BLaER1 (cell line): Measurements from ENCODE around the gene IL1RAPL1.

Experiments used
- H3K27ac ChIP-seq: shearing (Covaris generic); formaldehyde crosslinking; 2 replicates; pipeline ENCODE4 v1.8.1; 2022
- H3K27me3 ChIP-seq: shearing (Covaris generic); formaldehyde crosslinking; 2 replicates; pipeline ENCODE4 v1.8.1; 2022
- H3K36me3 ChIP-seq: shearing (Covaris generic); formaldehyde crosslinking; 2 replicates; pipeline ENCODE4 v1.8.1; 2022
- H3K4me1 ChIP-seq: shearing (Covaris generic); formaldehyde crosslinking; 2 replicates; pipeline ENCODE4 v1.8.1; 2022
- H3K4me2 ChIP-seq: shearing (Covaris generic); formaldehyde crosslinking; 2 replicates; pipeline ENCODE4 v1.8.1; 2022
- H3K4me3 ChIP-seq: shearing (Covaris generic); formaldehyde crosslinking; 2 replicates; pipeline ENCODE4 v1.8.1; 2022
- H3K9ac ChIP-seq: shearing (Covaris generic); formaldehyde crosslinking; 2 replicates; pipeline ENCODE4 v1.8.1; 2022
- H3K9me3 ChIP-seq: shearing (Covaris generic); formaldehyde crosslinking; 2 replicates; pipeline ENCODE4 v1.8.1; 2022
- H4K20me1 ChIP-seq: shearing (Covaris generic); formaldehyde crosslinking; 2 replicates; pipeline ENCODE4 v1.8.1; 2022
- Cebpa-rat ChIP-seq: shearing (Covaris generic); IDR thresholded peaks from 2 replicates; pipeline ENCODE4 v1.8.1; 2022

IL1RAPL1 gene

GRCh38 chrX:29545878-29546277, 958.6 kb downstream of the IL1RAPL1 start:
- Histone ChIP-seq H4K20me1 (no peaks in the 10 kb centered on the region), H3K36me3 (no peaks in the 10 kb centered on the region), H3K27ac (no peak overlapping the region), H3K27me3 (no peaks in the 10 kb centered on the region), H3K4me2 (no peak overlapping the region), H3K4me3 (no peak overlapping the region), H3K4me1 (no peaks in the 10 kb centered on the region), H3K9ac (no peak overlapping the region), H3K9me3 (no peaks in the 10 kb centered on the region)
- no peak for TF ChIP-seq Cebpa-rat

GRCh38 chrX:29547877-29548276, 960.6 kb downstream of the IL1RAPL1 start:
- H3K4me2 ChIP-seq: no peak overlapping the region
- H3K4me1 ChIP-seq: no peaks in the 10 kb centered on the region
- no peak overlapping the region for H3K4me3 ChIP-seq
- H3K27ac ChIP-seq: no peak overlapping the region
- no peak for TF ChIP-seq Cebpa-rat
- H4K20me1 ChIP-seq: no peaks in the 10 kb centered on the region
- H3K9ac ChIP-seq: no peak overlapping the region
- no peaks in the 10 kb centered on the region for H3K36me3 ChIP-seq
- H3K27me3 ChIP-seq: no peaks in the 10 kb centered on the region
- no peaks in the 10 kb centered on the region for H3K9me3 ChIP-seq

- TF ChIP-seq Cebpa-rat: no peak
- H3K27me3 ChIP-seq: no peaks in the 10 kb centered on the region
- H3K27ac ChIP-seq: no peak overlapping the region
- H3K4me1 ChIP-seq: no peaks in the 10 kb centered on the region
- H3K9me3 ChIP-seq: no peaks in the 10 kb centered on the region
- no peaks in the 10 kb centered on the region for H3K36me3 ChIP-seq
- H3K9ac ChIP-seq: no peak overlapping the region
- no peak overlapping the region for H3K4me3 ChIP-seq
- no peaks in the 10 kb centered on the region for H4K20me1 ChIP-seq
- H3K4me2 ChIP-seq: no peak overlapping the region
Measured at GRCh38 chrX:29553542-29553941, 966.3 kb downstream of the IL1RAPL1 start.

GRCh38 chrX:29555465-29556091, 968.3 kb downstream of the IL1RAPL1 start:
- H3K36me3 ChIP-seq: no peaks in the 10 kb centered on the region
- H3K9ac ChIP-seq: no peak overlapping the region
- no peak for TF ChIP-seq Cebpa-rat
- no peaks in the 10 kb centered on the region for H3K4me1 ChIP-seq
- no peaks in the 10 kb centered on the region for H4K20me1 ChIP-seq
- no peaks in the 10 kb centered on the region for H3K27me3 ChIP-seq
- no peak overlapping the region for H3K4me3 ChIP-seq
- no peak overlapping the region for H3K27ac ChIP-seq
- H3K9me3 ChIP-seq: peaks cover 15% of the 10 kb centered on the region
- no peak overlapping the region for H3K4me2 ChIP-seq

- peaks cover 26% of the 10 kb centered on the region for H3K9me3 ChIP-seq
- no peak overlapping the region for H3K9ac ChIP-seq
- H4K20me1 ChIP-seq: no peaks in the 10 kb centered on the region
- no peaks in the 10 kb centered on the region for H3K4me1 ChIP-seq
- no peaks in the 10 kb centered on the region for H3K27me3 ChIP-seq
- TF ChIP-seq Cebpa-rat: no peak
- H3K36me3 ChIP-seq: no peaks in the 10 kb centered on the region
- H3K27ac ChIP-seq: no peak overlapping the region
- no peak overlapping the region for H3K4me3 ChIP-seq
- no peak overlapping the region for H3K4me2 ChIP-seq
Measured at GRCh38 chrX:29560065-29560464, 972.8 kb downstream of the IL1RAPL1 start.

GRCh38 chrX:29561417-29561816, 974.2 kb downstream of the IL1RAPL1 start:
- Histone ChIP-seq H3K27me3 (no peaks in the 10 kb centered on the region), H3K4me1 (no peaks in the 10 kb centered on the region), H3K36me3 (no peaks in the 10 kb centered on the region), H3K27ac (no peak overlapping the region), H3K4me3 (no peak overlapping the region), H3K4me2 (no peak overlapping the region), H3K9ac (no peak overlapping the region), H4K20me1 (no peaks in the 10 kb centered on the region), H3K9me3 (peaks cover 26% of the 10 kb centered on the region)
- TF ChIP-seq Cebpa-rat: no peak

- Histone ChIP-seq H4K20me1 (no peaks in the 10 kb centered on the region), H3K9ac (no peak overlapping the region), H3K36me3 (no peaks in the 10 kb centered on the region), H3K27ac (no peak overlapping the region), H3K4me3 (no peak overlapping the region), H3K4me2 (no peak overlapping the region), H3K27me3 (no peaks in the 10 kb centered on the region), H3K9me3 (no peaks in the 10 kb centered on the region), H3K4me1 (no peaks in the 10 kb centered on the region)
- TF ChIP-seq Cebpa-rat: no peak
Measured at GRCh38 chrX:29580560-29580959, 993.3 kb downstream of the IL1RAPL1 start.

GRCh38 chrX:29581223-29581622, 994.0 kb downstream of the IL1RAPL1 start:
- Histone ChIP-seq H3K27me3 (no peaks in the 10 kb centered on the region), H3K4me2 (no peak overlapping the region), H3K27ac (no peak overlapping the region), H4K20me1 (no peaks in the 10 kb centered on the region), H3K9ac (no peak overlapping the region), H3K9me3 (no peaks in the 10 kb centered on the region), H3K4me1 (no peaks in the 10 kb centered on the region), H3K36me3 (no peaks in the 10 kb centered on the region), H3K4me3 (no peak overlapping the region)
- TF ChIP-seq Cebpa-rat: no peak

- Histone ChIP-seq H3K4me1 (no peaks in the 10 kb centered on the region), H3K36me3 (no peaks in the 10 kb centered on the region), H3K4me3 (no peak overlapping the region), H3K9me3 (no peaks in the 10 kb centered on the region), H4K20me1 (no peaks in the 10 kb centered on the region), H3K27ac (no peak overlapping the region), H3K9ac (no peak overlapping the region), H3K27me3 (no peaks in the 10 kb centered on the region), H3K4me2 (no peak overlapping the region)
- TF ChIP-seq Cebpa-rat: no peak
Measured at GRCh38 chrX:29587107-29587506, 999.9 kb downstream of the IL1RAPL1 start.

GRCh38 chrX:29590921-29591320, 1003.7 kb downstream of the IL1RAPL1 start:
- Histone ChIP-seq H3K36me3 (no peaks in the 10 kb centered on the region), H3K9me3 (no peaks in the 10 kb centered on the region), H3K4me1 (no peaks in the 10 kb centered on the region), H3K4me3 (no peak overlapping the region), H3K27ac (no peak overlapping the region), H3K4me2 (no peak overlapping the region), H3K9ac (no peak overlapping the region), H4K20me1 (no peaks in the 10 kb centered on the region), H3K27me3 (no peaks in the 10 kb centered on the region)
- TF ChIP-seq Cebpa-rat: no peak

- no peaks in the 10 kb centered on the region for H3K9me3 ChIP-seq
- H3K27me3 ChIP-seq: no peaks in the 10 kb centered on the region
- no peak for TF ChIP-seq Cebpa-rat
- H3K4me3 ChIP-seq: no peak overlapping the region
- H3K36me3 ChIP-seq: no peaks in the 10 kb centered on the region
- peaks cover 11% of the 10 kb centered on the region for H3K4me1 ChIP-seq
- H3K27ac ChIP-seq: no peak overlapping the region
- no peak overlapping the region for H3K9ac ChIP-seq
- no peak overlapping the region for H3K4me2 ChIP-seq
- H4K20me1 ChIP-seq: no peaks in the 10 kb centered on the region
Measured at GRCh38 chrX:29604381-29604780, 1017.1 kb downstream of the IL1RAPL1 start.
